ENCODE results near the gene ELAVL1.
A peak's percentile ranks its signal among the peaks of the same experiment; 100 is the strongest.
"Not testable (repeated sequence)": the region's sequence is repeated elsewhere in the genome, so short reads cannot be mapped to it uniquely, and the experiment has no call there.

Gene ELAVL1

GRCh38 chr19:7932930-7933300, 72.5 kb downstream of the ELAVL1 start:
- DNase-seq: no peak

- DNase-seq: no peak
These were observed 73.0 kb downstream of the ELAVL1 start for GRCh38 chr19:7932276-7932929.

GRCh38 chr19:7931221-7932061, 74.0 kb downstream of the ELAVL1 start:
- no peak for DNase-seq

GRCh38 chr19:7930765-7931164, 74.7 kb downstream of the ELAVL1 start:
- no peak for DNase-seq

GRCh38 chr19:7930030-7930429, 75.4 kb downstream of the ELAVL1 start:
- not testable (repeated sequence) for DNase-seq

- peak; percentile 61 for DNase-seq
These were observed 76.4 kb downstream of the ELAVL1 start for GRCh38 chr19:7928741-7929701.

- no peak for DNase-seq
These were observed 77.1 kb downstream of the ELAVL1 start for GRCh38 chr19:7928334-7928706.

- no peak for DNase-seq
These were observed 77.7 kb downstream of the ELAVL1 start for GRCh38 chr19:7927605-7928333.

- no peak for DNase-seq
These were observed 78.5 kb downstream of the ELAVL1 start for GRCh38 chr19:7926727-7927604.

GRCh38 chr19:7926021-7926726, 79.3 kb downstream of the ELAVL1 start, which contains the start of gene CTXN1:
TSS of gene CTXN1 (minus strand) at chr19:7926135. CDS start at chr19:7925538, 597 bp downstream.
- DNase-seq: peak; percentile 66

- peak; percentile 60 for DNase-seq
These were observed 80.1 kb downstream of the ELAVL1 start for GRCh38 chr19:7925171-7925851.

- DNase-seq: no peak
These were observed 80.7 kb downstream of the ELAVL1 start for GRCh38 chr19:7924651-7925170.

- DNase-seq: no peak
These were observed 81.2 kb downstream of the ELAVL1 start for GRCh38 chr19:7924241-7924640.

- no peak for DNase-seq
These were observed 81.9 kb downstream of the ELAVL1 start for GRCh38 chr19:7923295-7924191.

- DNase-seq: no peak
These were observed 82.6 kb downstream of the ELAVL1 start for GRCh38 chr19:7922836-7923195.

GRCh38 chr19:7921967-7922835, 83.2 kb downstream of the ELAVL1 start:
- DNase-seq: no peak

- no peak for DNase-seq
These were observed 84.0 kb downstream of the ELAVL1 start for GRCh38 chr19:7921302-7921966.
